Urinary bladder (tissue), 4 donors: Measurements from ENCODE around the gene TNPO1. TPM values are rescaled to one million over a fixed set of nuclear protein-coding genes. Genes with fewer than 3 reads are reported as not detected.

Experiments
- DNase-seq: peaks from one replicate; pipeline ENCODE4 v3.0.0-alpha.2; 2015; ENCODE audit errors: extremely low spot score
- H3K27ac ChIP-seq: one replicate; pipeline ENCODE4 v1.5.1; 2013; ENCODE audit warnings: low read depth, mild to moderate bottlenecking, moderate library complexity
- H3K36me3 ChIP-seq: one replicate; pipeline ENCODE4 v1.6.1; 2013; ENCODE audit warnings: mild to moderate bottlenecking, moderate library complexity; ENCODE audit not compliant: insufficient read depth
- H3K4me1 ChIP-seq: one replicate; pipeline ENCODE4 v1.6.1; 2013; ENCODE audit warnings: mild to moderate bottlenecking, moderate library complexity; ENCODE audit not compliant: insufficient read depth
- H3K4me3 ChIP-seq: one replicate; pipeline ENCODE4 v1.5.1; 2013; ENCODE audit warnings: low read depth, low read length
- WGBS: extraction: QIAGEN DNeasy Blood & Tissue Kit; methylation state at CpG from one replicate; pipeline ENCODE4 v1.1.7; 2013; 5-methylcytosine and 5-hydroxymethylcytosine counted together
- polyA plus RNA-seq: library from polyadenylated mRNA; stranded (reverse); fragments of 200-250 nt; gene quantifications from one replicate; pipeline ENCODE4 v1.2.3, GENCODE V29; 2013
- total RNA-seq: library from RNA; depleted of rRNA; stranded (reverse); fragments of >200 nt; gene quantifications from one replicate; pipeline ENCODE4 v1.2.3, GENCODE V29; 2014
- donor health status: healthy with polysubstance abuse.
- donor health status: healthy.

TNPO1 gene
- total and polyA plus RNA-seq, 2 donors = 29.8 to 187 TPM

DNA sequence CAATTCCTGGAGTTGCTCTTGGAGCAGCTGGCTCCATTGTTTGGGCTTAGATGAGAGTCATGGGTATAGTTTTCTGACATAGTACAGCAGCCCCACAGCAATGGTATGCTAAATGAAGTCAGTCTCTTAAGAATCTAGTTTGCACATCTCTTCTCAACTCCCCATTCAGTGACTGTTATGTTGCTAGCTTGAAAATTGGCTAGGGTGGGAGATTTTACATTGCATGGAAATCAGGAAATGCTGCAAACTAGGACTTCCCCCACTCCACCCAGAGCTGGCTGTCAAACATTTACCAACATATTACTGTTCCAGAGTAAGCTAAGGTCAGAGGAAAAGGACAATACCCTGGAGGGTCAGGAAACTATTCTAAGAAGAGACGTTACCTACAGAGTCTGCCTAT lies 121.7 kb downstream of the TNPO1 start:
- no peak for DNase-seq
- WGBS = 24% methylated on average over 1 of the region's 1 CpG
- Histone ChIP-seq H3K4me3 (no peak overlapping the region), H3K4me1 (no peaks in the 10 kb centered on the region), H3K36me3 (no peaks in the 10 kb centered on the region), H3K27ac (no peak overlapping the region)

DNA sequence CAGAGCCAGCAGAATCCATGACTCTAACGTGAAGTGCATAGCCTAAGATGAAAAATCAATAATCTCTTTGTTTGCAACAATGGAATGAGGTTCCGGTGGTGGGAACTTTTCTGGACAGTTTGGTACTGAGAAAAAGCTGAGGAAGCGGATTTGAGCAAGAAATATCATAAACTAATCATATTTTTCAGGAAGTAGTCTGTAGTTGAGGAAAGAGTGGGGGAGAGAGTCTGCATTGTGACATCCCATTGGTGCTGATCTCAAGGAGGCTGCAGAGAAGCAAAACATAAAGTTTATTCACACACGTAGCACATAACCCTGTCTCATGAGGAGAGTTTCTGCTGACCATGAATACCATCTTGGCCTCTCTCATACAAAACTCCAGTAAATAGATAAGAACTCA lies 123.6 kb downstream of the TNPO1 start:
- Histone ChIP-seq H3K4me3 (no peak overlapping the region), H3K4me1 (no peaks in the 10 kb centered on the region), H3K36me3 (no peaks in the 10 kb centered on the region), H3K27ac (no peak overlapping the region)
- 47% methylated on average over 4 of the region's 4 CpGs for WGBS
- DNase-seq = no peak

DNA sequence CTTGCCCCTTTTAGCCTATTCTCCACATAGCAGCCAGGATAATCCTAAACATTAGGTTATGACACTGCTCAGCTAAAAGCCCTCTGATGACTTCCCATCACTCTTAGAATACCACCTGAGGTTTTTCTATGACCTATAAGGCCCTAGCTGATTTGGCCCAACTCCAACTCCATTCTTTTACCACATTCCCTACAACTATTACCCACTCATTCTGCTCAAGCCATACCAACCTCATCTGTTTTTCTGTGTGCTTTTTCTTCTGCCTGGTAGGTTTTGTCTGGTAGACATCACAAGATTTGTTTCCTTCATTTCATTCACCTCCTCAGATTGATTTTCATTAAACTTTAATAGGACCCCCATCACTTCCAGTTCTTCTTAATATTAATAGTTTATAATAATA lies 126.8 kb downstream of the TNPO1 start:
- DNase-seq = no peak
- no peak overlapping the region for H3K27ac ChIP-seq

DNA sequence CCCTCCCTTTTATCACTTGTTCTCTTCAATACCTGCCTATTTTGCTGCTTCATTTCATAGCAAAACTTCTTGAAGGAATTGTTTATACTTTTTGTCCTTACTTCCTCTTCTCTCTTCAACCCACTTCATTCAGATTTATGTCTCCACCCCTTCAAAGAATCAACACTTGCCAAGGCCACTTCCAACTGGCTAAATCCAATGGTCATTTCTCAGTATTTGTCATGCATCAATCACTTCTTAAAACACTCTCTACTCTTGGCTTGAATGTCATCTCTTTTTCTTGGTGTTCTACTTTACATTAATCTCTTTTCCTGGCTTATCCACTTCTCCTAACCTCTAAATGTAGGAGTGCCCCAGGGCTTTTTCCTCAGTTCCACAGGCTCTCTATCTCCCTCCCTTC lies 131.0 kb downstream of the TNPO1 start:
- no peaks in the 10 kb centered on the region for H3K4me1 ChIP-seq
- no peak overlapping the region for H3K4me3 ChIP-seq
- no peak overlapping the region for H3K27ac ChIP-seq
- no peak for DNase-seq
- H3K36me3 ChIP-seq = no peaks in the 10 kb centered on the region

More for the DNA sequence above, 126.8 kb downstream of the TNPO1 start:
- no peaks in the 10 kb centered on the region for H3K4me1 ChIP-seq
- H3K36me3 ChIP-seq = no peaks in the 10 kb centered on the region
- no peak overlapping the region for H3K4me3 ChIP-seq

DNA sequence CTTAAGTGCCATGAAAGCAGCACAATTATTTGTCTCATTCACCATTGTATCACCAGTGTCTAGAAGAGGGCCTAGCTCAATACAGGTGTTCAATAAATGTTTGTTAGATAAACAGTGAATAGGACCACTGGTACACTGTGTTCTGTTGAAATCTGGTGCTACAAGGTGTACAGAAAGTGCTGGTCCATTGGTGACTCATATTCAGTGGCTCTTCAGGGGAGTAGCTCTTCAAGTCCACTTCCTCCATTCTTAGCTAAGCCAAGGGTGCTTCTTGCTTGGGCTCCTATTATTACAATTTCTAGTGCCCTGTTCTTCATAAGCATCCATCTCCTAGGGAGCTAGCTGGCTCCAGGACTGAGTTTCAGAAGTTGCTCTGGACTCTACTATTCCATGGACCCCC lies 133.0 kb downstream of the TNPO1 start:
- DNase-seq = no peak
- no peaks in the 10 kb centered on the region for H3K4me1 ChIP-seq

DNA sequence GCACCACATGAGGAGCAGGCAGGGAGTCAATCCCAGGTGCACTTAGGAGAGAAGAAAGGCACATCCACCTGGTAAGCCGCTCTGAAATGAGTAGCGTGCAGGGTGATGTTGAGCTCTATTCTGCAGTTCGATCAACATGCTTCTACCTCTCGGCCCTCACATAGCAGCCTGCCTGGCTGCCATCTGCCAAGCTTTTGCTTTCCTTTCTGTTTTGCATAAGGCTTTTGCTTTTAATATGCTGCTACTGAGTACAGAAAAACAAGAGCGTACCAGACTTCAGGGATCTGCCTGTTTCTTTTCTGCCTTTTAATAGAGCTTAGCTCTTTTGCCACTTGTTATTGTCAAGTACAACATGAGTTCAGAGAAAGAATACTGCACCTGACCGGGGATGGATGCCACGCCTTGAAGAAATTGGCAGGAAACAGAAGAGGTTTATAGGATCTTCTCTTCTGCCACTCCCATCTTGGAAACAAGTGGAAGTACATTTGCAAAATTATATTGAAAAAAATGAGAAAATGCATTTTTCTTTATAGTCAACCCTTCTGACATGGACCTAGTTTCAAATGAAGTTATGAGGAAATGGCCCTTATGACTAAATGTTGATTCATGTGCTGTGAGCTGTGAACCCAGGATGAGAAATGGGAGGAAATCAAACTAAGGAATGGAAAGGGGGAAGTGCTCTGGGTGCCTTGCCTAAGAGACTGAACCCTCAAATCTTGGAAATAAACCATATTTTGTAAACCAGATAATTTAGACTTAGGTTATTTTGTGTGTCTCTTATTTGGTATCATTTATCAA lies 135.4 kb downstream of the TNPO1 start:
- Histone ChIP-seq H3K27ac (no peak overlapping the region), H3K4me1 (no peaks in the 10 kb centered on the region), H3K36me3 (no peaks in the 10 kb centered on the region), H3K4me3 (no peak overlapping the region)
- WGBS = 92% methylated on average over 7 of the region's 7 CpGs
- DNase-seq = no peak

More for the DNA sequence above, 133.0 kb downstream of the TNPO1 start:
- H3K36me3 ChIP-seq = no peaks in the 10 kb centered on the region
- no peak overlapping the region for H3K4me3 ChIP-seq
- no peak overlapping the region for H3K27ac ChIP-seq

DNA sequence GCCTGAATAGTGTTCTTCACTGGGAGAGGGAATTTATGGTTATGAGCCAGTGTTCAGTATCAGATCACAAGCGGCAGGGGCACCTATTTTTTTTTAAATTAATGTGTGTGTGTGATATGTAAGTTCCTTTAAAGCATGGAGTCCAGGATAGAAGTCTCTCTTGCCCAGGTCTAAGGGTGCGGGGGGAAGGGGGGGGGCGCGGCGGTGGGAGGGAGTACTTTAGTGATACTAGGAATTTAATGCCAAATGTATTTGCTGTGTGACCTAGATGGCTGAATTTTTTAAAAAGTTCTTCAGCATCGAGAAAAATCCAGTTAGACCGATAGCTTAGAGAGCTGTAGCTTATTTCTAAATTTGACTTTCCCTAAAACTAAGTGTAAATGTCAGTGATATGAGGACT lies 137.9 kb downstream of the TNPO1 start:
- Histone ChIP-seq H3K4me3 (no peak overlapping the region), H3K4me1 (no peaks in the 10 kb centered on the region), H3K27ac (no peak overlapping the region), H3K36me3 (no peaks in the 10 kb centered on the region)
- WGBS = 84% methylated on average over 7 of the region's 7 CpGs
- no peak for DNase-seq

DNA sequence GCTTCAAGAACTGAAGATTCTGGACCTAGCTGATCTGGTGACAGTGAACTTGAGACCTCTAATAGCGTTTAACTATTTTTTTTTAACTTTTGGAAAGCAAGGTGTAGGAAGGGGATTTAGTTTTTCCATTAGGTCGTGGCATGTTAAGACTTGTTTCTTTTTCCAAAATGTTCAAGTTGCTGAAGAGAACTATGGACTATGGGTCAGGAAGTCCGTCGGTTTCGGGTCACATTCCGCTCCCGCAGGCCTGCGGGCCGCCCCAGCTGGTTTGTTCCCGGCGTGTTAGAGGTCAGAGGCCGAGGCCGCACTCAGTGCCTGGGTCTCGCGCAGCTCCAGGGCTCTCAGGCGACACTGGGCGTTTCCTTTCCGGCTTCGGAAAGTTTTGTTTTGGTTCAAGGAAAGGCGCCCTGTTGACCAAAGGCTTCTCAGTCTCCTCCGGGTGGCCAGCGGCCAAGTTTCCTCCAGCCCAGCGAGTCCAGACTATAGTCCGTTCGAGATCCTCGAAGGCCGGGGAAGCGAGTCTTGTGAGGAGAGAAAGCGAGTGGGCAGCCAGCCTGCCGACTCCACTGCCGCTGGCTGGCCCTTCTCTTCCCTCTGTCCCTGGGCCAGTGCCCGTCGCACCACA lies 138.8 kb downstream of the TNPO1 start:
- 2% methylated on average over 33 of the region's 33 CpGs for WGBS
- DNase-seq = no peak
- Histone ChIP-seq H3K4me1 (no peaks in the 10 kb centered on the region), H3K27ac (peak overlapping the region; percentile 94), H3K36me3 (no peaks in the 10 kb centered on the region), H3K4me3 (peak overlapping the region; percentile 87)

DNA sequence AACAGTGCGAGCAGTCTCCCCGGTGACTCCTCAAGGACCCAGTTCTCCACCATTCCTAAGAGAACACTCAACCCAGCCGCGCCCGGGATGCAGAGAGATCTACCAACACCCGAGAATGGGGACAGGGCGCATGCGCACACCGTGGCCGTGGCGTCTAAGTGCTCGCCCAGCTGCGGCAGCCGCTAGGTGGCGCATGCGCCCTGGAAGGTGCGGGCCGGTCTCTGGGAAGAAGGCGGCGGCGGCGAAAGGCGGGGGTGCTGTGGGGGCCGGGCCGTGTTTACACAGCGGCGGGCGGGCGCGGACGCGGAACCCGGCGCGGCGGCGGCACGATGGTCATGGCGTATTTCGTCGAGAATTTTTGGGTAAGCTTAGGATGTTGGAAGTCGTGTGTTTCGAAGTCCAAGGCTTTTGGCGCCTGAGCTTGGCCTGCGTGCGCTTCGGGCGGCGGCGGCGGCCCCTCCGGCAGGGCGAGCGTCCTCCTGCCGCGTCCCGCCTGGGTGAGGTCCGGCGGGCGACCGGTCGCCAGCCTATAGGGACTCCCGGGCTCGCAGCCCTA lies 139.4 kb downstream of the TNPO1 start, which contains the start of gene FCHO2:
Gene FCHO2, plus strand, starts transcription at position 274 of the 556 bp plus-strand sequence. Its CDS starts 56 bp downstream, at position 330.
- under 1% methylated on average over 64 of the region's 64 CpGs for WGBS
- DNase-seq = peak; percentile 89
- Histone ChIP-seq H3K4me3 (peak within 1 kb of the TSS; percentile 87), H3K36me3 (no peaks in the 10 kb centered on the region), H3K27ac (peak within 1 kb of the TSS; percentile 96), H3K4me1 (no peaks in the 10 kb centered on the region)

DNA sequence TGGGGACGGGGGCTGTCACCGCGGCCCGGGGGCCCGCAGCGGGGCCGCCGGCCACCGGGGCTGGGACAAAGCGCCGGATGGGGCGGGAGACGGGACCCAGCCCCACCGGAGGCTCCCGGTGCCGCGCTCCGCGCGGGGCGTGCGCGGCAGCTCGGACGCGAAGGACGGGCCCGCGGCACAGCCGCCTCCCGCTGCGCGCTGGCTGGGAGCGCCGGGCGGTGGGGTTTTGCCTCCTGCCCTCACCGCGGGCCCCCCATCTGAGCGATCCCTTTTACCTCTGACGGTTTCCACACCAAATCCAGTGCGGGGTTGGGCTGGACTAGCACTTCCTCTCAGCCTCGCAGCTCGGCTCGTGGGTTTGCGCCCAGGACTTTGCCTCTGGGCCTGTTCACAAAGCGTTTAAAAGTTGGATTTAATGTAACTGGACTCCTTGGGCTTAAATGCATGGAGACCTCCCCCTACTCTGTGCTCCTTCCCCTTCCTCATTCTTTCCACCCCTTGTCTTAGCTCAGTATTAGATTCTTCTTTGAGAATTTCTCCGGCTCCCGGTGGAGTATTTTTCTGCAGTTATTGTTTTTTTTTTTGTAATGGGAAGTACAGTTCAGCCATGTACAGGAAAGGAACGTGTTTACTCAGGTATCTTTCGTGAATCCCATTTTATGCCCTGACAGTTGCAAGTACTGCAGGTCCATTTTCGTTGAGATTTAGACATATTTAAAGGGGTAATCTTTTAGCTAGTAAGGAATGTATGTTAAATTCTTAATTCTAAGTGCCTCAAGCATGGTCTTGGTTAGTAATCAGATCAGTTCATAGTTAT lies 140.1 kb downstream of the TNPO1 start:
- peak overlapping the region; percentile 96 for H3K27ac ChIP-seq
- DNase-seq = peak; percentile 36
- WGBS = under 1% methylated on average over 51 of the region's 51 CpGs
- peak overlapping the region; percentile 87 for H3K4me3 ChIP-seq
- no peaks in the 10 kb centered on the region for H3K4me1 ChIP-seq
- H3K36me3 ChIP-seq = no peaks in the 10 kb centered on the region

DNA sequence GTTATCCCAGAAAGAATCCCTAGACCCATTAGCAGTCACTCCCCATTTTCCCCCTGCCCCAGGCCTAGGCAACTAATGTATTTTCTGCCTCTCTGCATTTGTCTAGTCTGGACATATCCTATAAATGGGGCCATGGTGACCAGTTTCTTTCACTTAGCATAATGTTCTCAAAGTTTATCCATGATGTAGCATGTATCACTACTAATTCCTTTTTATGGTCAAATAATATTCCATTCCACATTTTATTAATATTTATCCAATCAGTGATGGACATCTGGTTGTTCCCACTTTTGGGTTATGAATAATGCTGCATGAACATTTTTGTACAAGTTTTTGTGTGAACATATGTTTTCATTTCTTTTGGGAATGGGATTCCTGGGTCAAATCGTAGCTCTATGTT lies 140.9 kb downstream of the TNPO1 start:
- no peak overlapping the region for H3K4me3 ChIP-seq
- no peaks in the 10 kb centered on the region for H3K4me1 ChIP-seq
- no peak for DNase-seq
- WGBS = 80% methylated on average over 1 of the region's 1 CpG
- H3K27ac ChIP-seq = no peak overlapping the region
- no peaks in the 10 kb centered on the region for H3K36me3 ChIP-seq

DNA sequence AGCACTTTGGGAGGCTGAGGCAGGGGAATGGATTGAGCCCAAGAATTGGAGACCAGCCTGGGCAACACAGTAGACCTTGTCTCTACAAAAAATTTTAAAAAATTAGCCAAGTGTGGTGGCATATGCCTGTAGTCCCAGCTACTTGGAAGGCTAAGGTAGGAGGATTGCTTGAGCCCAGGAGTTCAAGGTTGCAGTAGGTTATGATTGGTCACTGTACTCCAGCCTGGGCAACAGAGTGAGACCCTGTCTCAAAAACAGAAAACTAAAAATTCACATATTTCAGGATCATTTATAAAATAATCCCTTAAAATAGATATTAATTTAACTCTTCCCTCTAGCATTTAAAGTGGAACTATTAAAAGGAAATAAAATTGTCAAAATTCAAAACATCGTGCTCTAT lies 142.8 kb downstream of the TNPO1 start:
- DNase-seq = no peak
- Histone ChIP-seq H3K27ac (no peak overlapping the region), H3K4me3 (no peak overlapping the region), H3K36me3 (no peaks in the 10 kb centered on the region), H3K4me1 (no peaks in the 10 kb centered on the region)
- WGBS = 95% methylated on average over 1 of the region's 1 CpG
